ENCODE measurements around the gene PPIH.
"Not testable (repeated sequence)": the region's sequence is repeated elsewhere in the genome, so short reads cannot be mapped to it uniquely, and the experiment has no call there.

The PPIH gene

GRCh38 chr1:42682484-42682738, 24.2 kb downstream of the PPIH start:
- peak in 4 of 56 donors; percentile 27 to 65 (median 55) for DNase-seq

- DNase-seq = peak in 39 of 56 donors; percentile 4 to 81 (median 48)
These were observed 24.7 kb downstream of the PPIH start for GRCh38 chr1:42682739-42683531.

DNA sequence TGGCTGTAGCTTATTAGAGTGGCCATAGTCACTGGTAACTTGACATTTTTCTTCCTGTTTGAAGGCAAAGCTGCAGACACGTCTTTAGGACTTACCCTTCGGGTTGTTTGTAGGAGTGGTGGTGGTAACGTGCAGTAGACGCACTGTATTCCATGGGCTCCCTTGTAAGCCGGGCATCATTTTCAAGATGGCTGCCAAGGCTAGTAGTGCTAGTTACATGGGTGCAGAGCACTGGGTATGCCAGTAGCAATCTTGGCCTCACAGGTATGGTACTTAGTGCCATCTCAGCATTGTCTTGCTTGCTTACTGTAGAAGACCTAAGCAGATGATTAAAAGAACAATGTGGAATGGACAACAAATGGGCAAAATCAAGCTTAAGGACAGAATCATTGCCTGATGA, 25.9 kb downstream of the PPIH start:
- DNase-seq = peak in 1 of 56 donors; percentile 3

GRCh38 chr1:42686418-42686817, 28.2 kb downstream of the PPIH start:
- DNase-seq = no peak

DNA sequence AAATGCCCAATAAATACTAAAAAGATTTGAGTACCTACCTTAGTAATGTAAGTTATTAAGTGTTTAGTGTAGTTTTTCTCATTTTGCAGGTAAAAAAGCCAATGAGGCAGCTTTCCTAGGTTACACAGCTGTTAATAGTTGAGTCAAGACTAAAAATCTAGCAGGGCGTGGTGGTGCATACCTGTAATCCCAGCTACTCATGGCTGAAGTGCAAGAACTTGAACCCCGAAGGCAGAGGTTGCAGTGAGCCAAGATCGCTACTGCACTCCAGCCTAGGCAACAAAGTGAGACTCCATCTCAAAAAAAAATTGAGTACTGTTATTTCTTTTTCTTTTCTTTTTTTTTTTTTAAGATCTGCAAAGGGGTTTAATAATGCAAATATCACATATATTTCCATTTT, 31.7 kb downstream of the PPIH start:
- DNase-seq = no peak

GRCh38 chr1:42690477-42691156, 32.4 kb downstream of the PPIH start:
- DNase-seq = no peak

GRCh38 chr1:42691157-42691498, 32.9 kb downstream of the PPIH start:
- DNase-seq = no peak

- DNase-seq = no peak
These were observed 34.2 kb downstream of the PPIH start for GRCh38 chr1:42692461-42692860.

GRCh38 chr1:42692911-42693310, 34.7 kb downstream of the PPIH start:
- DNase-seq = no peak

DNA sequence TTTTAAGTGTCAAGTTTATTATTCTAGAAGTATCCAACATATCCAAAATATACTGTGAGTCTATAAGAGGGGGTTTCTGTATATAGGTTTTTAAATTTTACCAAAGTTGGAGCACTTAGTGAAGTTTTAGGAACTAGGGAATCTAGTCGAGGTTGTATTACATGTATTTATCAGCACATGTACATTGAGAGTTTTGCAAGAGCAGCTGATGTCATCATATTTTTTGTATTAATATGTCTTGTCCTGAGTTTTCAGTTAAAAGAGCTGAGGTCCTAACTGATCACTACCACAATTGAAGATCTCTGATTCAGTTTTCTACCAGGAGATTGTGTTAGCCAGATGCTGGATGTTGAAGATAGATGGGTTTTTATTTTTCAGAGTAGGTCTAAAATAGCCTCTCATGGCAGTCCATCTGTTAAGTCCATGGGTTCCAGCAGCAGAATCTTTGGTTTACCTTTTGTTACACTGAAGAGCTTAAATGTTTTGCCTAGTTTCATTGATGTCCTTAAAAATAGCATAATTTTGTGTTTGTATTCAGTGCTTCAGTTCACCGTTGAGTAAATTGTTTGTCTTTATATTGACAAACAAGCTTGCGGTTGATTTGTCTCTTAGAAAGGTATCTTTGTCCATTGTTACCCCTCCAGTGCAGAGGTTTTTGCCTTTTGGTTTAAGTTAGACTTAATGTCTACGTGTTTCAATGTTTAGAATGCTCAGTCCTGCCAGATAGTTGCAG, 40.0 kb downstream of the PPIH start:
- no peak for DNase-seq

DNA sequence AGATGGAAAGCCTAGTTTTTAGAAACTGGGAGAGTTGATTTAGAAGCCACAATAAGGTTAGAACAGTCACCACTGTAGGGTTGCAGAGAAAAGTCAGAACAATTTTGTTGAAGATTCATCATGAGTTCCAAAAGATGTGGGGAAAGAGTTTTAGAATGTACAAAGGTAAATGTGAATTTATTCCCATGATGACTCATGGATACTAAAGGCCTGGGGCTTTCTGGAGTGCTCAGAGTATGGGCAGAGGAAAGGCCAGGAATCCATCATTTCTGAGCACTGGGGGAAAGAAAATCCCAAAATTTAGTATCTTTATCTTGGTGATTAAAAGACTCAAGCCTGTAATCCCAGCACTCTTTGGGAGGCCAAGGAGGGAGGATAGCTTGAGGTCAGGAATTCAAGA, 41.8 kb downstream of the PPIH start:
- no peak for DNase-seq

DNA sequence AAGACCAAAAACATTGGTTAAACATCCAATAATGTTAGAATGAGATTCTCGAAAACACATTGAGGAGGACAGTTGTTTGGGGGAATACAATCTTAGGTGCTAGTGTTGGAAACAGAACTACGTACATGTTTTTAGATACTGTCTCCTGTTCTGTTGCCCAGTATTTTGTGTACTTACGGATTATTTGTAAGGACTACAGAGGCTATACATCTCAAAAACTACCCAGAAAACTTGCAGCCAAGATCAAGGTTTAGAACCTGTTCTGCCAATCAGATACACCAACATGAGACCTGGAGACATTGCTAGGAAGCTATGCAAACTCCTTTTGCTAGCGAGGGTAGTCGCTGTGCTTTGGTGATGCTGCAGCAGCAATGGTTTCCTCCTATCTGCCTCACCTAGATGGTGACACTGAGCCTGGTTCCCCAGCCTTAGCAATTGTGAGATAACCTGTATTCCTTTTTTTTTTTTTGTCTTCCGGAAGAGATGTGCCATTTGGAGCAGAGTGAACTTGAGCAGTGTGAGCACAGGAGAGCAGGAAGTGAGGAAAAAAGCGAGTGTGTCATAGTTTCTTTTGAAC, 45.8 kb downstream of the PPIH start:
- no peak for DNase-seq

DNA sequence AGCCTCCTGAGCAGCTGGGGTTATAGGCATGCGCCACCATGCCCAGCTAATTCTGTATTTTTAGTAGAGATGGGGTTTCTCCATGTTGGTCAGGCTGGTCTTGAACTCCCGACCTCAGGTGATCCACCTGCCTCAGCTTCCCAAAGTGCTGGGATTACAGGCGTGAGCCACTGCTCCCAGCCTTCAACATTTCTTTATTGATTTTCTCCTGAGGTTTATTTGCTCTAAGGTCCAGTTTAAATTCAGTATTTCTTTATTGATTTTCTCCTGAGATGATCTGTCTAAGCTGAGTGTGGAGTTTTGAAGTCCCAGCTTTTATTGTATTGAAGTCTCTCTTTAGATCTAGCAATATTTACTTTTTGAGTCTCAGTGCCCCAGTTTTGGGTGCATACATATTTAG, 54.6 kb downstream of the PPIH start:
- DNase-seq = not testable (repeated sequence)

DNA sequence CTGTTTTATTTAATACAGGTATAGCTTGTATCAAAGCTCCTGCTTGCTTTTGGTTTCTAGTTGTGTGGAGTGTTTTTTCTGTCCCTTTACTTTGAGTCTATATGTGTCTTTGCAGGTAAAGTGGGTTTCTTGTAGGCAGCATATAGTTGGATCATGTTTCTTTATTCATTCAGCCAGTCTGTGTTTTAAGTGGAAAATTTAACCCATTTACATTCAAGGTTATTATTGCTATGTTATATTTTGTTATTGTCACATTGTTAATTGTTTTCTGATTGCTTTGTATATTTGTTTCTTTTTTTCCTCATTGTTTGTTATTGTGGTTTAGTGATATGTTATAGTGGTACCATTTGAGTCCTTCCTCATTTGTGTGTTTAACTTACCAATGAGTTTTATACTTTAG, 55.1 kb downstream of the PPIH start:
- no peak for DNase-seq

DNA sequence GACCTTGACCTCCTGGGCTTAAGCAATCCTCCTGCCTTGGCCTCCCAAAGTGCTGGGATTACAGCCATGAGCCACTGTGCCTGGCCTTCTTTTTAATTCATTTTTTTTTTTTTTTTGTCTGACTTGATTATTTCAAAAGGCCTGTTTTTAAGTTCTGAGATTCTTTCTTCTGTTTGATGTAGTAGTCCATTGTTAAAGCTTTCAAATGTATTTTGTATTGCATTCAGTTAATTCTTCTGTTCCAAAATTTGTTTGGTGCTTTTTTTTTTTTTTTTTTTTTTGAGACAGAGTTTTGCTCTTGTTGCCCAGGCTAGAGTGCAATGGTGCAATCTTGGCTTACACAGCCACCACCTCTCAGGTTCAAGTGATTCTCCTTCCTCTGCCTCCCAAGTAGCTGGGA, 56.2 kb downstream of the PPIH start:
- not testable (repeated sequence) for DNase-seq

GRCh38 chr1:42720868-42721267, 62.6 kb downstream of the PPIH start:
- no peak for DNase-seq

- no peak for DNase-seq
These were observed 63.7 kb downstream of the PPIH start for GRCh38 chr1:42721926-42722325.

DNA sequence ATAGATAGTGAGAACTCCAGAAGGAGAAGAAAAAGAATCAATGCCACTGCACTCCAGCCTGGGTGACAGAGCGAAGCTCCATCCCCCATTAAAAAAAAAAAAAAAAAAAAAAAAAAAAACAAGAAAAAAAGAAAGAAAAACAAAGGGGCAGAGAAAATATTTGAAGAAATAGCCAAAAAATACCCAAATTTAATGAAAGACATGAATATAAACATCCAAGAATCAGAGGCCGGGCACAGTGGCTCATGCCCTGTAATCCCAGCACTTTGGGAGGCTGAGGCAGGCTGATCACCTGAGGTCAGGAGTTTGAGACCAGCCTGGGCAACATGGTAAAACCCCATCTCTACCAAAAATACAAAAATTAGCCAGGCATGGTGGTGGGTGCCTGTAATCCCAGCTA, 64.2 kb downstream of the PPIH start:
- DNase-seq = not testable (repeated sequence)

DNA sequence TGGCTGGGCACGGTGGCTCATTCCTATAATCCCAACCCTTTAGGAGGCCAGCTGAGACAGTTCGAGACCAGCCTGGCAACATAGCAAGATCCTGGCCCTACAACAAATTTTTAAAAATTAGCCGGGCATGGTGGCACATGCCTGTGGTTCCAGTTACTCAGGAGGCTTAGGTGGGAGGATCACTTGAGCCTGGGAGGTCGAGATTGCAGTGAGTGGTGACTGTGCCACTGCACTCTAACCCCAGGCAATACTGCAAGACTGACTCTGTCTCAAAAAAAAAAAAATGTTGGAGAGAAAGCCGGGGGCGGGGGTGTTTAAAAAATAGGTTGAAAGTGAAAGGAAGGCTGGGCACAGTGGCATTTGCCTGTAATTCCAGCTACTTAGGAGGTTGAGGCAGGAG, 65.3 kb downstream of the PPIH start:
- no peak for DNase-seq

- not testable (repeated sequence) for DNase-seq
These were observed 67.6 kb downstream of the PPIH start for GRCh38 chr1:42725820-42726219.

Data from nucleus accumbens (tissue), 56 donors.